Lower leg skin (tissue), 3 donors: Measurements from ENCODE around the gene GLYATL2.

ENCODE experiments used
- CTCF ChIP-seq, 3 donors: fragments of 450-650 bp; IDR thresholded peaks; one replicate each; pipeline ENCODE4 v1.5.1; 2016; ENCODE audit warnings: antibody characterized with exemption in 3 of 3, mild to moderate bottlenecking in 3 of 3, moderate library complexity in 2 of 3
- POLR2A ChIP-seq, 2 donors: fragments of 450-650 bp; IDR thresholded peaks; one replicate each; pipeline ENCODE4 v1.6.1; 2016 to 2017; ENCODE audit warnings: antibody characterized with exemption in 2 of 2, mild to moderate bottlenecking in 1 of 2, moderate library complexity in 1 of 2

GRCh38 chr11:58867556-58867955, 23.1 kb upstream of the GLYATL2 start:
- no peak for TF ChIP-seq CTCF (IDR thresholded peaks at IDR 0.05)
- no peak for TF ChIP-seq POLR2A (IDR thresholded peaks at IDR 0.05)
